ENCODE data around the gene ROR1.

The ROR1 gene

GRCh38 chr1:64055310-64055709 lies 281.5 kb downstream of the ROR1 start:
- no peak for DNase-seq (ENCODE audit: extremely low read depth, insufficient read length)
- TF ChIP-seq CTCF (IDR thresholded peaks at IDR 0.05; ENCODE audit: insufficient read depth, low read length, poor library complexity, severe bottlenecking), result no peak
- no peak overlapping the region for H3K4me3 ChIP-seq (replicated peaks; ENCODE audit: low read depth, low read length)
- H3K36me3 ChIP-seq (ENCODE audit: control insufficient read depth, insufficient read depth, low read length), result no peaks in the 10 kb centered on the region
- H3K27me3 ChIP-seq (replicated peaks; ENCODE audit: control insufficient read depth, insufficient read depth, low read length), result no peaks in the 10 kb centered on the region

- no peak overlapping the region for H3K4me3 ChIP-seq (replicated peaks; ENCODE audit: low read depth, low read length)
Measured at GRCh38 chr1:64059556-64059955, 285.7 kb downstream of the ROR1 start.

GRCh38 chr1:64060611-64061302 lies 286.9 kb downstream of the ROR1 start:
- no peak for TF ChIP-seq CTCF (IDR thresholded peaks at IDR 0.05; ENCODE audit: insufficient read depth, low read length, poor library complexity, severe bottlenecking)
- no peak overlapping the region for H3K4me3 ChIP-seq (replicated peaks; ENCODE audit: low read depth, low read length)

More at GRCh38 chr1:64059556-64059955, 285.7 kb downstream of the ROR1 start:
- H3K36me3 ChIP-seq (ENCODE audit: control insufficient read depth, insufficient read depth, low read length), result no peaks in the 10 kb centered on the region
- no peaks in the 10 kb centered on the region; the same call in 1 of the 2 replicates for H3K27me3 ChIP-seq (replicated peaks; ENCODE audit: control insufficient read depth, insufficient read depth, low read length)
- no peak for DNase-seq (ENCODE audit: extremely low read depth, insufficient read length)
- no peak for TF ChIP-seq CTCF (IDR thresholded peaks at IDR 0.05; ENCODE audit: insufficient read depth, low read length, poor library complexity, severe bottlenecking)

GRCh38 chr1:64061430-64062104 lies 287.8 kb downstream of the ROR1 start:
- Histone ChIP-seq H3K27me3 (replicated peaks; ENCODE audit: control insufficient read depth, insufficient read depth, low read length) (no peaks in the 10 kb centered on the region; the same call in 1 of the 2 replicates), H3K36me3 (ENCODE audit: control insufficient read depth, insufficient read depth, low read length) (no peaks in the 10 kb centered on the region), H3K4me3 (replicated peaks; ENCODE audit: low read depth, low read length) (no peak overlapping the region)
- no peak for DNase-seq (ENCODE audit: extremely low read depth, insufficient read length)
- TF ChIP-seq CTCF (IDR thresholded peaks at IDR 0.05; ENCODE audit: insufficient read depth, low read length, poor library complexity, severe bottlenecking), result no peak

More at GRCh38 chr1:64060611-64061302, 286.9 kb downstream of the ROR1 start:
- H3K36me3 ChIP-seq (ENCODE audit: control insufficient read depth, insufficient read depth, low read length), result no peaks in the 10 kb centered on the region
- H3K27me3 ChIP-seq (replicated peaks; ENCODE audit: control insufficient read depth, insufficient read depth, low read length), result no peaks in the 10 kb centered on the region; the same call in 1 of the 2 replicates
- DNase-seq (ENCODE audit: extremely low read depth, insufficient read length), result no peak

GRCh38 chr1:64062529-64062928 lies 288.7 kb downstream of the ROR1 start:
- no peaks in the 10 kb centered on the region for H3K36me3 ChIP-seq (ENCODE audit: control insufficient read depth, insufficient read depth, low read length)
- no peak for TF ChIP-seq CTCF (IDR thresholded peaks at IDR 0.05; ENCODE audit: insufficient read depth, low read length, poor library complexity, severe bottlenecking)
- no peak overlapping the region for H3K4me3 ChIP-seq (replicated peaks; ENCODE audit: low read depth, low read length)
- no peak for DNase-seq (ENCODE audit: extremely low read depth, insufficient read length)
- H3K27me3 ChIP-seq (replicated peaks; ENCODE audit: control insufficient read depth, insufficient read depth, low read length), result no peaks in the 10 kb centered on the region; the same call in 1 of the 2 replicates

Data from GM06990 (cell line).